GM21737 (cell line): ENCODE measurements around the gene CENPM.
A peak's percentile ranks its signal among the peaks of the same experiment; 100 is the strongest.
"Not testable (repeated sequence)": the region's sequence is repeated elsewhere in the genome, so short reads cannot be mapped to it uniquely, and the experiment has no call there.

Source experiments
- ATAC-seq: cut with Tn5 transposase; IDR thresholded peaks from one replicate; pipeline ENCODE4 v1.9.1; 2021; ENCODE audit warnings: mild to moderate bottlenecking, moderate library complexity; ENCODE audit not compliant: unreplicated experiment

The CENPM gene

GRCh38 chr22:41966607-41967240 lies 19.8 kb upstream of the CENPM start:
- no peak for ATAC-seq

GRCh38 chr22:41966225-41966606 lies 19.3 kb upstream of the CENPM start:
- no peak for ATAC-seq

- ATAC-seq: no peak
These were observed 17.1 kb upstream of the CENPM start for GRCh38 chr22:41964112-41964491.

GRCh38 chr22:41963453-41964111 lies 16.6 kb upstream of the CENPM start:
- no peak for ATAC-seq

- no peak for ATAC-seq
These were observed 11.1 kb upstream of the CENPM start for GRCh38 chr22:41957941-41958556.

GRCh38 chr22:41952713-41953112 lies 5.8 kb upstream of the CENPM start:
- no peak for ATAC-seq

GRCh38 chr22:41951898-41952474 lies 5.0 kb upstream of the CENPM start, which contains the start of gene SMIM45:
Gene SMIM45 (plus strand): TSS chr22:41952150.
- no peak for ATAC-seq

- ATAC-seq: no peak
These were observed 2.5 kb upstream of the CENPM start for GRCh38 chr22:41949297-41949965.

GRCh38 chr22:41948928-41949296 lies 2.0 kb upstream of the CENPM start:
- ATAC-seq: not testable (repeated sequence)

GRCh38 chr22:41948142-41948541 lies 1.2 kb upstream of the CENPM start:
- ATAC-seq: no peak

GRCh38 chr22:41947424-41948080 lies 600 bp upstream of the CENPM start:
- no peak for ATAC-seq

- no peak for ATAC-seq
These were observed 3.2 kb downstream of the CENPM start for GRCh38 chr22:41943661-41944209.

- peak; percentile 33 for ATAC-seq
These were observed 5.9 kb downstream of the CENPM start for GRCh38 chr22:41940832-41941765.

- ATAC-seq: peak; percentile 45
These were observed 6.7 kb downstream of the CENPM start for GRCh38 chr22:41939981-41940831.

GRCh38 chr22:41936894-41937169 lies 10.1 kb downstream of the CENPM start:
- ATAC-seq: no peak

GRCh38 chr22:41935509-41935908 lies 11.4 kb downstream of the CENPM start:
- ATAC-seq: no peak

GRCh38 chr22:41935015-41935351 lies 12.0 kb downstream of the CENPM start:
- ATAC-seq: no peak

GRCh38 chr22:41934284-41935014 lies 12.5 kb downstream of the CENPM start:
- no peak for ATAC-seq
